AG04449 (cell line): Measurements from ENCODE around the gene ATXN1.
"Not testable (repeated sequence)": the region's sequence is repeated elsewhere in the genome, so short reads cannot be mapped to it uniquely, and the experiment has no call there.

Experiments
- CTCF ChIA-PET: fragments of 350-600 bp; formaldehyde crosslinking; extraction: SDS; loops from one replicate; lab custom pipeline; 2021; ENCODE audit warnings: antibody characterized with exemption; lab: Yijun Ruan, JAX
- POLR2A ChIA-PET: fragments of 400-600, 350-600 bp; formaldehyde crosslinking; extraction: SDS; loops from one replicate; lab custom pipeline; 2020; ENCODE audit warnings: antibody characterized with exemption, inconsistent platforms; lab: Yijun Ruan, JAX
- DNase-seq: peaks from one replicate; pipeline ENCODE4 v3.0.0-alpha.2; 2010; ENCODE audit warnings: low read depth, low spot score
- H3K4me3 ChIP-seq: 2 replicates; pipeline ENCODE4 v1.5.1; 2011; ENCODE audit warnings: low read depth, mild to moderate bottlenecking, control low read depth, low read length
- TF ChIP-seq, protein P1 (sequence below): IDR thresholded peaks from one replicate; pipeline ENCODE4 v1.5.1; 2011; ENCODE audit warnings: mild to moderate bottlenecking, moderate library complexity, low read length, control low read depth, inconsistent platforms; ENCODE audit not compliant: insufficient read depth; ENCODE audit errors: missing control alignments

The ATXN1 gene

GRCh38 chr6:16391451-16391912 is 369.8 kb downstream of the ATXN1 start:
- POLR2A ChIA-PET = interaction anchor here (0.7 kb wide), 1 partner anchor 11 kb away, joined by 3 read pairs; no protein-coding TSS in a partner anchor
- TF ChIP-seq, protein P1, sequence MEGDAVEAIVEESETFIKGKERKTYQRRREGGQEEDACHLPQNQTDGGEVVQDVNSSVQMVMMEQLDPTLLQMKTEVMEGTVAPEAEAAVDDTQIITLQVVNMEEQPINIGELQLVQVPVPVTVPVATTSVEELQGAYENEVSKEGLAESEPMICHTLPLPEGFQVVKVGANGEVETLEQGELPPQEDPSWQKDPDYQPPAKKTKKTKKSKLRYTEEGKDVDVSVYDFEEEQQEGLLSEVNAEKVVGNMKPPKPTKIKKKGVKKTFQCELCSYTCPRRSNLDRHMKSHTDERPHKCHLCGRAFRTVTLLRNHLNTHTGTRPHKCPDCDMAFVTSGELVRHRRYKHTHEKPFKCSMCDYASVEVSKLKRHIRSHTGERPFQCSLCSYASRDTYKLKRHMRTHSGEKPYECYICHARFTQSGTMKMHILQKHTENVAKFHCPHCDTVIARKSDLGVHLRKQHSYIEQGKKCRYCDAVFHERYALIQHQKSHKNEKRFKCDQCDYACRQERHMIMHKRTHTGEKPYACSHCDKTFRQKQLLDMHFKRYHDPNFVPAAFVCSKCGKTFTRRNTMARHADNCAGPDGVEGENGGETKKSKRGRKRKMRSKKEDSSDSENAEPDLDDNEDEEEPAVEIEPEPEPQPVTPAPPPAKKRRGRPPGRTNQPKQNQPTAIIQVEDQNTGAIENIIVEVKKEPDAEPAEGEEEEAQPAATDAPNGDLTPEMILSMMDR = no peak
- H3K4me3 ChIP-seq = no peak overlapping the region
- DNase-seq = no peak
- CTCF ChIA-PET = interaction anchor here (0.9 kb wide), 1 partner anchor 18 kb away, joined by 3 read pairs; no protein-coding TSS in a partner anchor

- CTCF ChIA-PET, DNase-seq, H3K4me3 ChIP-seq: not testable (repeated sequence)
- POLR2A ChIA-PET = interaction anchor here (0.7 kb wide), 1 partner anchor 12 kb away, joined by 3 read pairs; no protein-coding TSS in a partner anchor
These were observed 370.3 kb downstream of the ATXN1 start for GRCh38 chr6:16390909-16391450.

- DNase-seq = no peak
- no peak overlapping the region for H3K4me3 ChIP-seq
- TF ChIP-seq, protein P1 = no peak
- ChIA-PET CTCF (interaction anchor here (0.8 to 1.1 kb wide), 4 partner anchors 14 to 58 kb away, joined by 4 read pairs; no protein-coding TSS in a partner anchor), POLR2A (no interaction called here)
These were observed 371.6 kb downstream of the ATXN1 start for GRCh38 chr6:16389642-16390041.

GRCh38 chr6:16388488-16388887 is 372.8 kb downstream of the ATXN1 start:
- ChIA-PET CTCF (interaction anchor here (1.1 kb wide), 1 partner anchor 375 kb away, joined by 3 read pairs; no protein-coding TSS in a partner anchor), POLR2A (no interaction called here)
- no peak overlapping the region for H3K4me3 ChIP-seq
- no peak for DNase-seq
- TF ChIP-seq, protein P1 = no peak

DNA sequence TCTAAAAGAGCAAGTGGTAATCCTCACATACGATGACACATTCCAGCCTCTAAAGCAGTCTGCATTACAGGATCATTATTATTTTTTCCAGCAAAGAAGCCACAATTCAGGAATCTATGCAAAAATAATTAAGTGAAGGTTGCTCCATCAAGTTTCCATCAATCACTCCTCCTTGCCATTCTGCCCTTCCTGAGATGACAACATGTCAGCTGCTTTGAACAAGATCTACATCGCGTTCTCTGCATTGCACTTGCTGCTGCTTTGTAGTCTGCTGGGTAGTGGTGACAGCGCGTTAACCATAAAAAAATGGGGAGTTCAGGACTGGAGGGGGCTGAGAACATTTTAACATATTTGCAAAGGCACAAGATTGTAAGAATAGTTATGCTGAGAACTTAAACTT is 375.2 kb downstream of the ATXN1 start:
- ChIA-PET CTCF (interaction anchor here (1.0 to 1.2 kb wide), 2 partner anchors 8 to 17 kb away, joined by 3 read pairs; no protein-coding TSS in a partner anchor), POLR2A (no interaction called here)

GRCh38 chr6:16383607-16384206 is 377.6 kb downstream of the ATXN1 start:
- ChIA-PET CTCF (no interaction called here), POLR2A (no interaction called here)
- TF ChIP-seq, protein P1 = no peak
- DNase-seq = no peak
- no peak overlapping the region for H3K4me3 ChIP-seq

More for the DNA sequence above, 375.2 kb downstream of the ATXN1 start:
- TF ChIP-seq, protein P1 = no peak
- DNase-seq = no peak
- no peak overlapping the region for H3K4me3 ChIP-seq

- DNase-seq, H3K4me3 ChIP-seq, CTCF ChIA-PET, POLR2A ChIA-PET: not testable (repeated sequence)
These were observed 379.3 kb downstream of the ATXN1 start for GRCh38 chr6:16381968-16382367.
